Loucy (cell line): Measurements from ENCODE around the gene CCDC171.
"Not testable (repeated sequence)": the region's sequence is repeated elsewhere in the genome, so short reads cannot be mapped to it uniquely, and the experiment has no call there.

Experiments
- H2AFZ ChIP-seq: fragments of 200-600 bp; sonication (generic); 2 replicates; pipeline ENCODE4 v1.6.0; 2016; ENCODE audit warnings: antibody characterized with exemption, mild to moderate bottlenecking, low read length, moderate library complexity
- H3F3A ChIP-seq: fragments of 200-600 bp; 2 replicates; pipeline ENCODE4 v1.6.0; 2016; ENCODE audit warnings: antibody characterized with exemption, low read depth, mild to moderate bottlenecking
- H3K27me3 ChIP-seq: fragments of 200-600 bp; sonication (generic); 2 replicates; pipeline ENCODE4 v1.6.1; 2014; ENCODE audit warnings: low read length, mild to moderate bottlenecking; ENCODE audit not compliant: insufficient read depth, poor library complexity, severe bottlenecking
- H3K36me3 ChIP-seq: fragments of 200-600 bp; sonication (generic); 2 replicates; pipeline ENCODE4 v1.6.1; 2016; ENCODE audit warnings: low read length; ENCODE audit not compliant: insufficient read depth
- H3K4me1 ChIP-seq: fragments of 200-600 bp; sonication (generic); 2 replicates; pipeline ENCODE4 v1.5.1; 2014; ENCODE audit warnings: low read length, mild to moderate bottlenecking; ENCODE audit not compliant: insufficient read depth, poor library complexity, severe bottlenecking
- H3K4me2 ChIP-seq: fragments of 200-600 bp; sonication (generic); 2 replicates; pipeline ENCODE4 v1.6.0; 2014; ENCODE audit warnings: antibody characterized with exemption, low read length, low read depth, mild to moderate bottlenecking; ENCODE audit not compliant: poor library complexity, severe bottlenecking
- H3K4me3 ChIP-seq: fragments of 200-600 bp; sonication (generic); 2 replicates; pipeline ENCODE4 v1.5.1; 2014; ENCODE audit warnings: low read length, mild to moderate bottlenecking, mixed read lengths; ENCODE audit not compliant: poor library complexity, severe bottlenecking
- H3K79me2 ChIP-seq: fragments of 200-600 bp; sonication (generic); 2 replicates; pipeline ENCODE4 v1.6.1; 2014; ENCODE audit warnings: low read length; ENCODE audit not compliant: insufficient read depth
- H3K9ac ChIP-seq: fragments of 200-600 bp; sonication (generic); 2 replicates; pipeline ENCODE4 v1.6.0; 2014; ENCODE audit warnings: mild to moderate bottlenecking, low read depth, low read length, moderate library complexity; ENCODE audit not compliant: poor library complexity, severe bottlenecking
- H3K9me2 ChIP-seq: fragments of 200-600 bp; sonication (generic); replicated peaks from 2 replicates; pipeline ENCODE4 v1.6.1; 2016; ENCODE audit warnings: low read depth, low read length, mixed read lengths
- H3K9me3 ChIP-seq: fragments of 200-600 bp; sonication (generic); 2 replicates; pipeline ENCODE4 v1.6.1; 2014; ENCODE audit warnings: mild to moderate bottlenecking, antibody characterized with exemption, low read length, low read depth; ENCODE audit not compliant: insufficient read depth
- H4K20me1 ChIP-seq: fragments of 200-600 bp; sonication (generic); 2 replicates; pipeline ENCODE4 v1.6.0; 2014; ENCODE audit warnings: antibody characterized with exemption, low read length, mild to moderate bottlenecking; ENCODE audit not compliant: insufficient read depth, poor library complexity, severe bottlenecking
- EZH2phosphoT487 ChIP-seq: fragments of 200-600 bp; IDR thresholded peaks from 2 replicates; pipeline ENCODE4 v1.6.1; 2018; ENCODE audit warnings: antibody characterized with exemption, mild to moderate bottlenecking, moderate library complexity, borderline replicate concordance
- TF ChIP-seq, protein P1 (sequence below): fragments of 200-600 bp; sonication (generic); conservative IDR thresholded peaks from 2 replicates; pipeline ENCODE4 v1.5.1; 2014; ENCODE audit warnings: mild to moderate bottlenecking, antibody characterized with exemption, low read length

CCDC171 gene

DNA sequence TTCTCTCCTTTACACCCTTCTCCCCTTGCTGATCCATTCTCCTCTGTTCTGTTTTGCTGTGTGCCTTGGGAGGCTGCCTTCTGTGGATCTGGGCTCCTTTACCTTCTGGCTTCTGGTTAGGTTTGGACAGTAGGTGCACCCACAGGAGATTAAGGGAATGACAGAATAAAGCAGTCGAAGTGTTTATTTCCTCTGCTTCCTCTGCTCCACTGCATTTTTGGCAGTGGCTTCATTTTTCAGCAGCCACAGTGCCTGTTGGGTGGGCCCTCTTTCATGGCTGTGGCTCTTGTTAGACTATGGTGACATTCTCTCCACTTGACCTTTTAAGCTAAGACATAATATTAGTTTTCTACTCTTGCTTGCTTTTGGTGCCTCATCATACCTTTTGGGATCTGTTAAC lies 144.1 kb downstream of the CCDC171 start:
- TF ChIP-seq EZH2phosphoT487, result no peak
- TF ChIP-seq, protein P1, sequence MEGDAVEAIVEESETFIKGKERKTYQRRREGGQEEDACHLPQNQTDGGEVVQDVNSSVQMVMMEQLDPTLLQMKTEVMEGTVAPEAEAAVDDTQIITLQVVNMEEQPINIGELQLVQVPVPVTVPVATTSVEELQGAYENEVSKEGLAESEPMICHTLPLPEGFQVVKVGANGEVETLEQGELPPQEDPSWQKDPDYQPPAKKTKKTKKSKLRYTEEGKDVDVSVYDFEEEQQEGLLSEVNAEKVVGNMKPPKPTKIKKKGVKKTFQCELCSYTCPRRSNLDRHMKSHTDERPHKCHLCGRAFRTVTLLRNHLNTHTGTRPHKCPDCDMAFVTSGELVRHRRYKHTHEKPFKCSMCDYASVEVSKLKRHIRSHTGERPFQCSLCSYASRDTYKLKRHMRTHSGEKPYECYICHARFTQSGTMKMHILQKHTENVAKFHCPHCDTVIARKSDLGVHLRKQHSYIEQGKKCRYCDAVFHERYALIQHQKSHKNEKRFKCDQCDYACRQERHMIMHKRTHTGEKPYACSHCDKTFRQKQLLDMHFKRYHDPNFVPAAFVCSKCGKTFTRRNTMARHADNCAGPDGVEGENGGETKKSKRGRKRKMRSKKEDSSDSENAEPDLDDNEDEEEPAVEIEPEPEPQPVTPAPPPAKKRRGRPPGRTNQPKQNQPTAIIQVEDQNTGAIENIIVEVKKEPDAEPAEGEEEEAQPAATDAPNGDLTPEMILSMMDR, result no peak
- peaks cover 9% of the 10 kb centered on the region for H3K4me1 ChIP-seq

DNA sequence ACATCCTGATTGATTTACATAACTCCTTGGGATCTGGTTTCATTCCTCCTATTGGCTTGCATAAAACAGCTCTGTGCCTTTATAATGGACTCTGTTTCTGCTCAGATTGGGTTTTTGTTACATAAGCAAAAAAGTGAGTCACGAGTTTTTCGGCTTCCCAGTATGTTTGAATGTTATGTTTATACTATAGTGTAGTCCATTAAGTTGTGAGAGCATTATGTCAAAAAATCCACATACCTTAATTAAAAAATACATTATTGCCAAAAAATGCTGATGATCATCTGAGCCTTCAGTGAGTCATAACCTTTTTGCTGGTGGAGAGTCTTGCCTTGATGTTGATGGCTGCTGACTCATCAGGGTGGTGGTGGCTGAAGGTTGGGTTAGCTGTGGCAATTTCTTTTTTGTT lies 144.6 kb downstream of the CCDC171 start:
- Histone ChIP-seq H3F3A (no peaks in the 10 kb centered on the region), H3K9me2 (no peaks in the 10 kb centered on the region), H3K4me1 (peaks cover 9% of the 10 kb centered on the region), H4K20me1 (no peaks in the 10 kb centered on the region), H3K27me3 (no peaks in the 10 kb centered on the region), H3K36me3 (peaks cover 14% of the 10 kb centered on the region; the same call in 1 of the 2 replicates), H2AFZ (no peak overlapping the region), H3K9me3 (peaks cover 3% of the 10 kb centered on the region; the same call in 1 of the 2 replicates), H3K4me2 (no peak overlapping the region), H3K9ac (no peak overlapping the region), H3K79me2 (no peaks in the 10 kb centered on the region), H3K4me3 (no peak overlapping the region)
- TF ChIP-seq, protein P1, result no peak
- TF ChIP-seq EZH2phosphoT487, result no peak

More for the DNA sequence above, 144.1 kb downstream of the CCDC171 start:
- Histone ChIP-seq H3K9me3 (peaks cover 1% of the 10 kb centered on the region; the same call in 1 of the 2 replicates), H3F3A (no peaks in the 10 kb centered on the region), H2AFZ (no peak overlapping the region), H3K9ac (no peak overlapping the region), H3K4me3 (no peak overlapping the region), H3K4me2 (no peak overlapping the region), H3K36me3 (peaks cover 12% of the 10 kb centered on the region; the same call in 1 of the 2 replicates), H3K27me3 (no peaks in the 10 kb centered on the region), H3K9me2 (no peaks in the 10 kb centered on the region), H4K20me1 (no peaks in the 10 kb centered on the region), H3K79me2 (no peaks in the 10 kb centered on the region)

DNA sequence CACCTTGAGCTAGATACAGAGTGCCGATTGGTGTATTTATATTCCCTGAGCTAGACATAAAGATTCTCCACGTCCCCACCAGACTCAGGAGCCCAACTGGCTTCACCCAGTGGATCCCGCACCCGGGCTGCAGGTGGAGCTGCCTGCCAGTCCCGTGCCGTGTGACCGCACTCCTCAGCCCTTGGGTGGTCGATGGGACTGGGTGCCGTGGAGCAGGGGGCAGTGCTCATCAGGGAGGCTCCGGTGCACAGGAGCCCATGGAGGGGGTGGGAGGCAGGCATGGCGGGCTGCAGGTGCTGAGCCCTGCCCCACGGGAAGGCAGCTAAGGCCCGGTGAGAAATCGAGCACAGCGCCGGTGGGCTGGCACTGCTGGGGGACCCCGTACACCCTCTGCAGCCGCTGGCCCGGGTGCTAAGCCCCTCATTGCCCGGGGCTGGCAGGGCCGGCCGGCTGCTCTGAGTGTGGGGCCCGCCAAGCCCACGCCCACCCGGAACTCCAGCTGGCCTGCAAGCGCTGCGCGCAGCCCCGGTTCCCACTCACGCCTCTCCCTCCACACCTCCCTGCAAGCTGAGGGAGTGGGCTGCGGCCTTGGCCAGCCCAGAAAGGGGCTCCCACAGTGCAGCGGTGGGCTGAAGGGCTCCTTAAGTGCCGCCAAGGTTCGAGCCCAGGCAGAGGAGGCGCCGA lies 147.2 kb downstream of the CCDC171 start:
- H3K4me2 ChIP-seq, H3F3A ChIP-seq, H3K27me3 ChIP-seq, H4K20me1 ChIP-seq, H3K9me2 ChIP-seq, H3K4me3 ChIP-seq, H3K9ac ChIP-seq, H3K4me1 ChIP-seq, H3K9me3 ChIP-seq, H3K79me2 ChIP-seq, H2AFZ ChIP-seq: not testable (repeated sequence)
- peaks cover 14% of the 10 kb centered on the region; the same call in 1 of the 2 replicates for H3K36me3 ChIP-seq

DNA sequence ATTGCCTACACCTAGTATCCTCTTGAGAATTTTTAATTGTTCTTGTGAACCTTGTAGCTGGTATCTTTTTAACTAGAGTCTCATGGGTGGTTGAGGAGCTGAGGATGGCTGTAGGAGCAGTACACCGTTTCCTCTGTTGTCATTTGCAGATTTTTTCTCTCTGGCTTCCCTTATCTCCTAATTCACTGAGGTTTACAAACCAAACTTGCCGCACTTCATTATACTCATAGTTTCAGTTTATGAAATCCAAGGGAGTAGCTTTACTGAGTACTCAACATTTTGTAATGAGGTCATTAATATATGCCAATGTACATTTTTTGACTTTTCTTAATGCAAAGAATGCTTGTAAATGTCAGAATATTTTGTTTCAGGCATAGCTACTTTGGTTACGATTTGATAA lies 154.2 kb downstream of the CCDC171 start:
- Histone ChIP-seq H3K27me3 (no peaks in the 10 kb centered on the region), H3K9ac (no peak overlapping the region), H3K9me2 (no peaks in the 10 kb centered on the region), H4K20me1 (no peaks in the 10 kb centered on the region), H3K4me1 (no peaks in the 10 kb centered on the region), H3K4me2 (no peak overlapping the region), H2AFZ (no peak overlapping the region), H3F3A (no peaks in the 10 kb centered on the region), H3K36me3 (peaks cover 2% of the 10 kb centered on the region; the same call in 1 of the 2 replicates), H3K4me3 (no peak overlapping the region), H3K9me3 (peaks cover 2% of the 10 kb centered on the region; the same call in 1 of the 2 replicates), H3K79me2 (no peaks in the 10 kb centered on the region)
- TF ChIP-seq, protein P1, result no peak
- TF ChIP-seq EZH2phosphoT487, result no peak
